GM12875 (cell line): ENCODE results near the gene RIMS1.

Experiments used
- H3K4me3 ChIP-seq: one replicate; pipeline ENCODE4 v1.5.1; 2011; ENCODE audit warnings: low read depth, low read length, control low read depth
- TF ChIP-seq, protein P1 (sequence below): IDR thresholded peaks from 2 replicates; pipeline ENCODE4 v1.5.1; 2011; ENCODE audit warnings: low read depth, mild to moderate bottlenecking, control low read depth, inconsistent platforms, low read length, moderate library complexity, borderline replicate concordance; ENCODE audit not compliant: insufficient read depth

RIMS1 gene

DNA sequence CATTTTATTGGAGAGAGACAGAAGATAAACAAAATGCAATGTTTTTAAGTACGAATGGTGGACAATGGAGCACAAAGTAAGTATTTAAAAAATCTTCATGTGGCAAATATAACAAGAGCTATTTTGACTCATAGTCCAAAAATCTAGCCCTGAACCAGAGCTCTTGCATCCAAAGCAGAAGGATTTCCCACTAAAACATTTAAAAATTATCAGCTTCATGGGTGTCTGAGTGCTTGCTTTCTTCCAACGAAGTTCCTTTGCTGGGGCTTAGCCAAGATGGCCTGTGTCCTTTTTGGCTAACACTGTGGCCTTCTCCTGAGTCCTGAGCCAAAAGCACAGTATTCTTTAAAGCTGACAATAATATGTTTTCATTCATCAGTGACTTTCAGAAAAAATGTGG lies 161.7 kb downstream of the RIMS1 start:
- TF ChIP-seq, protein P1, sequence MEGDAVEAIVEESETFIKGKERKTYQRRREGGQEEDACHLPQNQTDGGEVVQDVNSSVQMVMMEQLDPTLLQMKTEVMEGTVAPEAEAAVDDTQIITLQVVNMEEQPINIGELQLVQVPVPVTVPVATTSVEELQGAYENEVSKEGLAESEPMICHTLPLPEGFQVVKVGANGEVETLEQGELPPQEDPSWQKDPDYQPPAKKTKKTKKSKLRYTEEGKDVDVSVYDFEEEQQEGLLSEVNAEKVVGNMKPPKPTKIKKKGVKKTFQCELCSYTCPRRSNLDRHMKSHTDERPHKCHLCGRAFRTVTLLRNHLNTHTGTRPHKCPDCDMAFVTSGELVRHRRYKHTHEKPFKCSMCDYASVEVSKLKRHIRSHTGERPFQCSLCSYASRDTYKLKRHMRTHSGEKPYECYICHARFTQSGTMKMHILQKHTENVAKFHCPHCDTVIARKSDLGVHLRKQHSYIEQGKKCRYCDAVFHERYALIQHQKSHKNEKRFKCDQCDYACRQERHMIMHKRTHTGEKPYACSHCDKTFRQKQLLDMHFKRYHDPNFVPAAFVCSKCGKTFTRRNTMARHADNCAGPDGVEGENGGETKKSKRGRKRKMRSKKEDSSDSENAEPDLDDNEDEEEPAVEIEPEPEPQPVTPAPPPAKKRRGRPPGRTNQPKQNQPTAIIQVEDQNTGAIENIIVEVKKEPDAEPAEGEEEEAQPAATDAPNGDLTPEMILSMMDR: no peak
- H3K4me3 ChIP-seq: no peak overlapping the region

DNA sequence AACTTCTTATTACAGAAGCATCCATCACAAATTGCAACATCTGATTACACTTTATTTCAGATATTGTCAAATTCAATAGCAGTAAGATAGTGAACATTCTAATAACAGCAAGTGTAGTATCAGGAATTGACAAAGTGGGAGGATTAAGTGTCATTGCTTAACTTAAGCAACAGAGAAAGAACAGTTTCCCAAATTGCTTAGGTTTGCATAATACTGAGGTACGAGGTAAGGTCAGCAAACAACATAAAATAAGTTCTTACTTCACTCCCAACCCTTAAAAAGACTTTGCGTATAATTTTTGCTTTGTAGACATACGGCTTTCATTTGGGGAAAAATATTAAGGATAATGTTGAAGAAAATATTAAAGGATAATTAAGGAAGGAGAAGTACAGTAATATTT lies 163.0 kb downstream of the RIMS1 start:
- TF ChIP-seq, protein P1: no peak
- H3K4me3 ChIP-seq: no peak overlapping the region

DNA sequence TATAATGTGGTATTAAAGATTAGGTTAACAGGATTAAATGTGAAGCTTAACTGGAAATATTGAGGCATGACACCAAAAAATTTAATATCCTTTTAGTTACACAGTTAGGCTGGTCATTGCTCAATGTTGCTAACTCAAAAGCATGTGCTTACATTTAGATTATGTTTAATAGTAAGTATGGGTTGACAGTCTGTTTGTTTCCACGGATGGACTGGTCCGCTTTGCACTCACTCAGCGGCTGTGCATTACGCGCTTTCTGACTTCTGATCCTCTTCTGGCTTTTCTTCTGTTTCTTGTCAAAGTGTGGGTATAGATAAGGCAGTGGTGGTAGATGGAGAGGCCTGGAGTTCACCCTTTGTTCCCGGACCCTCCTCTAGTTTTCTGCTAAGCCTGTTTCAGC lies 174.9 kb downstream of the RIMS1 start:
- no peak overlapping the region for H3K4me3 ChIP-seq
- TF ChIP-seq, protein P1: no peak

DNA sequence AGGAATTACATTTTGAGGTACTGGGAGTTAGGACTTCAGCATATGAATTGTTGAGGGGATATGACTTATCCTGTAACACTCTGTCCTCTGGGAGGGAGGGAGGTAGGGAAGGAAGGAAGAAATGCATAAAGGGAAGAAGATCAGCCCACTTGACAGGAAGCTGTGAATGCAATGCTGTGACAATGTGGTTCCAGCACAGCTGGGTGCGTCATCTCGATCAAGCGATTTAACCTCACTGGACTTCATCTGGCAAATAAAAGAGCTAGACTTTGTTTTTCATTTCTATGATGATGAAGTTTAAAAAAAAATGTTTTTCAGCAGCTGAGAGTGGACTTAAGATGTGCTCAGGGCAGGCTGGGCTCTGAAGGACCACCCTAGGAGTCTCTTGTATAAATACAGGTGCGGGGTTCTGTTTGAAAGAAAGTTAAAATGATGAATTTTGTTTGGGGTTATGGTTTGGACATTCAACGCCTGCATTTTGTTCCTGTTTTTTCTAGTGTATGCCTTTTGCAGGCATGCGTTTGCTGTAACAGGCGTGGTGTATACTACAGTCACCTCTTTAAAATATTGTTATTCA lies 178.1 kb downstream of the RIMS1 start:
- TF ChIP-seq, protein P1: no peak
- no peak overlapping the region for H3K4me3 ChIP-seq

DNA sequence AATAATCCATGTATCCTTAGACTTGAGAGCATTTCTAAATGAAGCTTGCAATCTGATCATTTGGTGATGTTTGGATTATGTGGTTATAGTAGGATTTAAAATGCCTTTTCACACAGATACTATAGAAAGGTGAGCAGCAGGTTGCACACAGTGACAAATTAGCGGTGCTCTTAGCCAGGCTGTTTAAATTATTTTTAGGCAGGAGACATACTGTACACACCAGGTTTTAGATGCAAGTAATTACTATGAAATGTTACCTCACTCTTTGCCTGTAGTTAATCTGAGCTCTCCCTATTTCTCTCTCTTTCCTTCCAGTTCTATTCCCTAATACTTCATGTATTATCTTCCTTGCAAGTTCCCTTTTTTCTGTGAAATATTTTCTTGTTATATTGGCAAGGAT lies 191.7 kb downstream of the RIMS1 start:
- TF ChIP-seq, protein P1: no peak
- H3K4me3 ChIP-seq: no peak overlapping the region

DNA sequence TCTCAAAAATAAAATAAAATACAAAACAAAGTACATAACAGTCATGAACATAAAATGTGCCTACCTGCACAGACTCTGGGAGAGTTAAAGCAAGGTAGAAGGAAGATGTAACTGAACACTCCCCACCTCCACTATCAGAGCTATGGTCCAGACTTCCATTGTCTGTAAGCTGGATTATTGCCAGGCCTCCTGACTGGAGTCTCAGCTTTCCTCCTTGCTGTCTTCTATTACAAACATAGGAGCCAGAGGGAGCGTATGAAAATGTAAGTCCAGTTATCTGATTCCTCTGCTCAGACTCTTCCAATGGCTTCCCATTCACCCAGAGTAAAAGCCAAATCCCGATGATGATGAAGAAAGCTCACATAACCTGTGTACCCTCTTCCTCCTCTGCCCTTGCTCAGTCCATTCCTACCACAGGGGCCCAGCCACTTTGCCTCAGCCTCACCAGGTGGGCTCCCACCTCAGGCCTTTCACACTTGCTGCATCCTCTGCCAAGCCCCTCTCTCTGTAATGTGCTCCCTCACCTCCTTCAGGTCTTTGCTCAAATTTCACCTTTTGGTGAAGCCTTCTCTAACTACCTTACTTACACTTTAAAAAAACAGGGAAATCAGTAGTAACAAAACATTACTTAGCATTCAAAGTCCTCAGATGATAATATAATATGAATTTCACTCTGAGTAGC lies 194.1 kb downstream of the RIMS1 start:
- TF ChIP-seq, protein P1: no peak
- no peak overlapping the region for H3K4me3 ChIP-seq

DNA sequence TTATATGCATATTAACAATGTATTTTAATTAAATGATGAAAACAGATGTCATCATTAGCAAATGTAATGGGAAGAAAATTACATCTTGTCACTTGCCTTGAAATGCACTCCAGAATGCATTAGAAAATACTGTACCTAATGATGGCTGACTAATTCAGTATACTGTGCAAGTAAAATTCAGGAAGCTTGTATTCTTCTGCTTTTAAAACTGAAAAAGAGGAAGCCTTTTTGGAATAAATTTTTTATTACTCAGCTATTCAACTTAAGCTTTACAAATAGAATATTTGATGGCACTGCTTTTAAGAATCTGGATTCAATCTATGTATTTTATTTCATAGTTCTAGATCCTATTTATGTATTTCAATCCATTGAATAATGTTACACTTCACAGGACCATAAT lies 195.5 kb downstream of the RIMS1 start:
- TF ChIP-seq, protein P1: no peak
- no peak overlapping the region for H3K4me3 ChIP-seq
